Endodermal cell (in vitro differentiated cells): ENCODE data around the gene SOX6. TPM values are rescaled to one million over a fixed set of nuclear protein-coding genes. Genes with fewer than 3 reads are reported as not detected.

Source experiments
- DNase-seq: peaks from one replicate; pipeline ENCODE4 v3.0.0-alpha.2; 2017
- H3K27ac ChIP-seq: 2 replicates; pipeline ENCODE4 v1.5.1; 2013; ENCODE audit warnings: mild to moderate bottlenecking, low read depth, low read length, moderate library complexity
- H3K27me3 ChIP-seq: 2 replicates; pipeline ENCODE4 v1.6.1; 2013; ENCODE audit warnings: mild to moderate bottlenecking, low read length, moderate library complexity; ENCODE audit not compliant: insufficient read depth, control insufficient read depth, poor library complexity, severe bottlenecking
- H3K36me3 ChIP-seq: 2 replicates; pipeline ENCODE4 v1.7.0; 2013; ENCODE audit warnings: mild to moderate bottlenecking, low read length, moderate library complexity; ENCODE audit not compliant: control insufficient read depth, insufficient read depth
- H3K4me1 ChIP-seq: one replicate; pipeline ENCODE4 v1.7.0; 2013; ENCODE audit warnings: low read length; ENCODE audit not compliant: control insufficient read depth, insufficient read depth
- H3K4me3 ChIP-seq: 2 replicates; pipeline ENCODE4 v1.5.1; 2013; ENCODE audit warnings: mild to moderate bottlenecking, low read length, moderate library complexity
- H3K9ac ChIP-seq: 2 replicates; pipeline ENCODE4 v1.6.1; 2013; ENCODE audit warnings: mild to moderate bottlenecking, low read length, moderate library complexity; ENCODE audit not compliant: poor library complexity, severe bottlenecking; ENCODE audit errors: extremely low read depth
- H3K9me3 ChIP-seq: 2 replicates; pipeline ENCODE4 v1.6.1; 2013; ENCODE audit warnings: mild to moderate bottlenecking, low read length, moderate library complexity; ENCODE audit not compliant: control insufficient read depth
- H3K27ac Mint-ChIP-seq: 2 replicates; pipeline ENCODE4 v1.8.0; 2020; ENCODE audit warnings: mixed read lengths
- H3K27me3 Mint-ChIP-seq: 2 replicates; pipeline ENCODE4 v1.8.0; 2021; ENCODE audit warnings: mild to moderate bottlenecking, mixed read lengths; ENCODE audit not compliant: insufficient read depth
- H3K36me3 Mint-ChIP-seq: 2 replicates; pipeline ENCODE4 v1.8.0; 2020; ENCODE audit warnings: low read depth, mixed read lengths
- H3K4me1 Mint-ChIP-seq: 2 replicates; pipeline ENCODE4 v1.8.0; 2020; ENCODE audit warnings: mixed read lengths
- H3K4me3 Mint-ChIP-seq: 2 replicates; pipeline ENCODE4 v1.8.0; 2020; ENCODE audit warnings: mild to moderate bottlenecking, moderate library complexity, mixed read lengths
- H3K9me3 Mint-ChIP-seq: 2 replicates; pipeline ENCODE4 v1.8.0; 2020; ENCODE audit warnings: mild to moderate bottlenecking, mixed read lengths
- WGBS, 2 experiments: methylation state at CpG; one replicate each; pipeline versions ENCODE4 v1.1.5 to v1.1.7; 2013; ENCODE audit warnings: missing lambda C conversion rate in 2 of 2, mixed read lengths in 1 of 2; ENCODE audit not compliant: insufficient coverage in 1 of 2, insufficient read length in 1 of 2; 5-methylcytosine and 5-hydroxymethylcytosine counted together
- total RNA-seq, 2 donors: library from RNA; stranded (reverse); fragmentation: NEBNext Ultra II Directional in 1 of 2; extraction: Animal tissue kit (Norgen Biotek cat#: 25700) in 1 of 2; gene quantifications; 2 replicates in 1 of 2; 3 replicates in 1 of 2; pipeline ENCODE4 v1.2.1, GENCODE V29; 2021
- TF ChIP-seq, protein P1 (sequence below): fragments of 200-600 bp; sonication (generic); conservative IDR thresholded peaks from 2 replicates; pipeline ENCODE4 v1.5.0; 2021; ENCODE audit warnings: antibody characterized with exemption, mild to moderate bottlenecking

Gene SOX6
- total RNA-seq, 2 donors from 2014 or later: 0.13 to 0.20 TPM

DNA sequence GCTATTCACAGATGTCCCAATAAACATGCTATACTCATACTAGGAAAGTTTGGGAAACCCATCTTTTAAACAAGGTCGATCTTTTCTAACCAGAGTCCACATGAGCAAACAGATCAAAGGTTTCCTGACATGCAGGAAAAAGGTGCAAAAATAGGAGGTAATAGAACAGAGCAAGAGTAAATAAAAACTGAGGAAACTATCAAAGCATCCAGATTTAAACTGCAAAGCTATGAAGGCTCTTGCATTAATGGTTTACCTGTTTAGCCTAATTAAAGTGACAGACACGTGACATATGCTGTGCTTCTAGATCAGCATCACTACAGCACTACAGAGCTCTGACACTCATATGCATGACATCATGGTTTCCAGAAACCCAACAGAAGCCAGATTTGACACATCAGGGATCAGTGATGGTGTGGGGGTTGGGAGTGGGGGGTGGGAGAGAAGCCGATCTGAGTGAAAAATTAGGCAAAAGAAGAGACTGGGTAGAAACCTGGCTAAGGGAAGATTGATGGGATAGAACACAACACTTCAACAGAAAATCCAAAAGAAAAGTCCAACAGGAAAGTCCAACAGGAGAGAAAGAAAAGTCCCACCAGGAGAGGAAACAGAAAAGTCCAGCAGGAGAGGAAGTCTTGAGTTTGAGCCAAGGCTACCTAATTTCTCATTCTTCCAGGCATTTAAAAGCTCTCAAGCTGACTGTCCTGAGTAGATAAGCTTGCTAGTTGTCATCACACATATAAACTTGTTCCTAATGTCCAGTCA, 262.3 kb downstream of the SOX6 start:
- TF ChIP-seq, protein P1, sequence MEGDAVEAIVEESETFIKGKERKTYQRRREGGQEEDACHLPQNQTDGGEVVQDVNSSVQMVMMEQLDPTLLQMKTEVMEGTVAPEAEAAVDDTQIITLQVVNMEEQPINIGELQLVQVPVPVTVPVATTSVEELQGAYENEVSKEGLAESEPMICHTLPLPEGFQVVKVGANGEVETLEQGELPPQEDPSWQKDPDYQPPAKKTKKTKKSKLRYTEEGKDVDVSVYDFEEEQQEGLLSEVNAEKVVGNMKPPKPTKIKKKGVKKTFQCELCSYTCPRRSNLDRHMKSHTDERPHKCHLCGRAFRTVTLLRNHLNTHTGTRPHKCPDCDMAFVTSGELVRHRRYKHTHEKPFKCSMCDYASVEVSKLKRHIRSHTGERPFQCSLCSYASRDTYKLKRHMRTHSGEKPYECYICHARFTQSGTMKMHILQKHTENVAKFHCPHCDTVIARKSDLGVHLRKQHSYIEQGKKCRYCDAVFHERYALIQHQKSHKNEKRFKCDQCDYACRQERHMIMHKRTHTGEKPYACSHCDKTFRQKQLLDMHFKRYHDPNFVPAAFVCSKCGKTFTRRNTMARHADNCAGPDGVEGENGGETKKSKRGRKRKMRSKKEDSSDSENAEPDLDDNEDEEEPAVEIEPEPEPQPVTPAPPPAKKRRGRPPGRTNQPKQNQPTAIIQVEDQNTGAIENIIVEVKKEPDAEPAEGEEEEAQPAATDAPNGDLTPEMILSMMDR: no peak
- Mint-ChIP-seq H3K4me3 (no peak overlapping the region), H3K27ac (no peak overlapping the region), H3K36me3 (no peaks in the 10 kb centered on the region), H3K9me3 (no peaks in the 10 kb centered on the region), H3K27me3 (no peaks in the 10 kb centered on the region), H3K4me1 (peaks cover 4% of the 10 kb centered on the region)
- Histone ChIP-seq H3K4me3 (no peak overlapping the region), H3K9me3 (no peaks in the 10 kb centered on the region), H3K27me3 (no peaks in the 10 kb centered on the region), H3K4me1 (no peaks in the 10 kb centered on the region), H3K9ac (no peak overlapping the region), H3K27ac (no peak overlapping the region), H3K36me3 (no peaks in the 10 kb centered on the region)
- WGBS, 2 experiments: 81% methylated on average over 3 of the region's 3 CpGs; no CpG with 5 or more reads in 1 of the 2 experiments
- DNase-seq: no peak

DNA sequence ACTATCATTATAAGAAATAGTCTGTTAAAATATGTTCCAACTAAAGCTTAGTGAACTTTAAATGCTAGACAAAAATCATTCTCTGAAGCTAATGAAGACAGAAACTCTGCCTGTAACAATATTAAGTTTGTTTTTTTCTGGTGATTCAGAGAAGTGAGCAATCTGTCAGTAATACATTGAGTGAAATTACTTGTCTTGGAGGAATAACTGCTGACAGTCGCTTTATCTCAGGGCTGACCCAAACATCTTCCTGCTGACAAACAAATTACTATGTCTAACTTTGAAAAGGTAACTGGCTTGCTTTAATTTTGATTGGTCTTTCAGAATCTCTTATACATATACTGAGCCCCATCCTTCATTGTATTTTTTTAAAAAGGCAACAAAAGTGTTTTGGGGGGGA, 264.5 kb downstream of the SOX6 start:
- TF ChIP-seq, protein P1: no peak
- H3K9me3 Mint-ChIP-seq: no peaks in the 10 kb centered on the region
- H3K36me3 Mint-ChIP-seq: no peaks in the 10 kb centered on the region
- no peaks in the 10 kb centered on the region for H3K36me3 ChIP-seq
- H3K9ac ChIP-seq: no peak overlapping the region
- H3K9me3 ChIP-seq: no peaks in the 10 kb centered on the region
- no peak overlapping the region for H3K27ac Mint-ChIP-seq
- H3K4me3 ChIP-seq: no peak overlapping the region
- H3K27me3 ChIP-seq: no peaks in the 10 kb centered on the region
- H3K4me1 Mint-ChIP-seq: no peaks in the 10 kb centered on the region
- no peaks in the 10 kb centered on the region for H3K27me3 Mint-ChIP-seq
- WGBS, 2 experiments: 89% methylated on average over 1 of the region's 1 CpG; no CpG with 5 or more reads in 1 of the 2 experiments
- no peaks in the 10 kb centered on the region for H3K4me1 ChIP-seq
- no peak overlapping the region for H3K27ac ChIP-seq
- no peak for DNase-seq
- H3K4me3 Mint-ChIP-seq: no peak overlapping the region

DNA sequence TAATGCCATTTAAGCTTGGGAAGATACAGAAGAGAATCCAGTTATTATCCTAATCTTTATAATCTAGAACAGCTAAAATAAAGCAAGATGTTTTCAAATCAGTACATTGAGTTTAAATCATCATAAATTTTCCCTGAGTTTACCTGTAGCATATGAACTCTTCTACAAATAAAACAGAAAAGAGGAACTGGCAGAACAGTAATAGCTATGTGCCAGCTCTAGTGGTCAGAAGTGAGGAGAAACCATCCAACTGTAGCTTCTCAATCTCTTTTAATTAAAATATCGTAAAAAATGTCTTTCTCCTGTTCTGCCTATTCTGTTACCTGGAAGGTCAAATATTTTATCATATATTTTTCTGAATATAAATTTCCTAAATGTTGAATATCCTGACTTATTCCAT, 266.9 kb downstream of the SOX6 start:
- no peaks in the 10 kb centered on the region for H3K27me3 Mint-ChIP-seq
- 100% methylated on average over 1 of the region's 1 CpG; no CpG with 5 or more reads in 1 of the 2 experiments for WGBS, 2 experiments
- TF ChIP-seq, protein P1: no peak
- no peaks in the 10 kb centered on the region for H3K4me1 Mint-ChIP-seq
- no peaks in the 10 kb centered on the region for H3K36me3 Mint-ChIP-seq
- H3K9ac ChIP-seq: no peak overlapping the region
- no peak for DNase-seq
- H3K4me3 ChIP-seq: no peak overlapping the region
- no peaks in the 10 kb centered on the region for H3K9me3 ChIP-seq
- no peak overlapping the region for H3K4me3 Mint-ChIP-seq
- no peak overlapping the region for H3K27ac ChIP-seq
- no peak overlapping the region for H3K27ac Mint-ChIP-seq
- peaks cover 9% of the 10 kb centered on the region for H3K4me1 ChIP-seq
- H3K36me3 ChIP-seq: no peaks in the 10 kb centered on the region
- no peaks in the 10 kb centered on the region for H3K9me3 Mint-ChIP-seq
- H3K27me3 ChIP-seq: no peaks in the 10 kb centered on the region
